HG02678 (cell line): Measurements from ENCODE around the gene HLTF.
"Not testable (repeated sequence)": the region's sequence is repeated elsewhere in the genome, so short reads cannot be mapped to it uniquely, and the experiment has no call there.

ENCODE experiments used
- ATAC-seq: cut with Tn5 transposase; IDR thresholded peaks from one replicate; pipeline ENCODE4 v1.9.1; 2021; ENCODE audit warnings: mild to moderate bottlenecking, moderate library complexity; ENCODE audit not compliant: unreplicated experiment

The HLTF gene

DNA sequence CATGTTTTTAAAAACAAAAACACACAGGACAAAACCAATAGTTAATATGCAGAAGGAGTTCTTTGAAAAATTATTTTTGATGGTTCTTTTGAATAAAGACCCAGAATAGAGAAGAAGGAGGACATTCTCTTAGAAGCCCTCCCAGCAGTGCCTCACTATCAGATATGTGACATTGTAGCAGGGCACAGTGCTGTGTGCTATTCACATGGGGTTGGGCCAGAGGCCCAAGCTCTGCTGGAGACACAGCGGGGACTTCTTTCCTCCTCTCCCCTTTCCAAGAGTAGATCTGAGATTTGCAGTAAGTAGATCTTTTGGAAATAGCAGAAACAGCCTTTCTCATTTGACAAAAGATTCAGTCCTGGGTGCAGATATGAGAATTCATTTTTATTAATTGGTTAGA, 88.7 kb downstream of the HLTF start:
- no peak for ATAC-seq

GRCh38 chr3:148992635-148993255, 93.6 kb downstream of the HLTF start:
- no peak for ATAC-seq

DNA sequence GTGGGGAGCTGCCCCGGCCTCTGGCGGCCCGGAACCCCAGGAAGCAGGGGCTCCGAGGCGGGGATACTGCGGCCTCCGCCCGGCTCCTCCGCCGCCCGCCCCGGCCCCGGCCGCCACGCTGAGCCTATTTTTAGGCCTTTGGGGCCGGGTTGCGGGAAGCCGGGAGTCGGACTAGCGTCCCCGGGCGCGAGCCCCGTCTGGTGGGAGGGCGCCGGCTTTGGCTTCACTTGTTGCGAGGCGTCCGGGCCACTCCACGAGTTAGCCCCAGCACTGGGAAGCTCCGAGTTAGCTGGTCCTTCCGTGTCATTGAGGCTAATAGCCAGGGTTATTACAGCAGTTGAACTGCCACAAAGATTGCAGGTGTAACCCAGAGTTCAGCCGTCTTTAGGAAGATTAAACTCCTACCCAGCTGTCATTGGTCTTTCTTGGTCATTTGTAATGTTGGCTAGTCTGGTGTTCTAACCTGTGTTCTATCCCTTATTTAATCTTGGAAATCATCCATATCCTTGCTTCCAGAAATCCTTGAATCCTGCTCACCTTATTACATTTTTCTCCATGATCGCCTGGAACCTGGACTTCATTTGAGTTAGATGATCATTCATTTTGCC, 94.2 kb downstream of the HLTF start:
- peak; percentile 23 for ATAC-seq

GRCh38 chr3:148991219-148992026, 94.9 kb downstream of the HLTF start, which contains the start of gene GYG1:
Gene GYG1, plus strand, starts transcription at chr3:148991540. Its CDS starts 101 bp downstream, at chr3:148991641.
- peak; percentile 86 for ATAC-seq

- ATAC-seq, result peak; percentile 18
Measured at GRCh38 chr3:148990236-148990635, 96.1 kb downstream of the HLTF start.

GRCh38 chr3:148987551-148987950, 98.8 kb downstream of the HLTF start:
- not testable (repeated sequence) for ATAC-seq

DNA sequence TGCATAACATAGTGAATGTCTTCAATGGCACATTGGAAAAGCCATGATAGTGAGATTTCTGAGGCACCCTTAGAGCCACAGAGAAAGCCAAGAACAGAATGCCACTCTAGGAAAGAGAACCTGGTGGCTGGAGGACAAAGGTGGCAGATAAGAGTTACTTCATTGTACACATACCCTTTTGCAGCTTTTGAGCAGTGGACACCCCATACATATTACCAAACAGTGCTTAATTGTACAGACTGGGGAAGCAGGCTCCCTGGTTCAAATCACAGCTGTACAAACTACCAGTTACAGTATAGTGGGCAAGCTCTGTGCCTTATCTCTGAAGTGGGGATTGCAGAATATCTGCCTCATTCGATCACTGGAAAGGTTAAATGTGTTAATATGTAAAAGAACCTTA, 105.1 kb downstream of the HLTF start:
- ATAC-seq, result no peak
